ENCODE measurements around the gene WNK2.
A peak's percentile ranks its signal among the peaks of the same experiment; 100 is the strongest.

Gene WNK2

DNA sequence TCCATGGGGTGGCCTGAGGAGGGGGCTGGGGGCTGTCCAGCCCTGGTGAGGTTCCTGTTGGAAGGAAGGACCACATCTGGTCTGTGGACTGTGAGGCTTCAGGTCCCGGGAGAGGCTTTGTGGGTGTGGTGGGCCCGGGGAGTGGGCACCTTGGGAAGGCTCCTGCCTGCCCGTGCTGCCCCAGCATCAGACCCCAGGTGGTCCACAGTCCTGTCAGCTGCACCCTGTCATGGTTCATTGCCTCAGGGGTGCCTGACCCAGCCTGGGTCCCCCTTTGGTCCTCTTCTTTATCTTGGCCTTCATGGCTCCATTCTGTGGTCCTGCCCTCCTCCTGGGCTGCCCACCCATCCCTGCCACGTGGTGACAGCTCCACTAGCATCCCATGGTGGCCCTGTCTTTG is 36.7 kb downstream of the WNK2 start:
- DNase-seq, result no peak

DNA sequence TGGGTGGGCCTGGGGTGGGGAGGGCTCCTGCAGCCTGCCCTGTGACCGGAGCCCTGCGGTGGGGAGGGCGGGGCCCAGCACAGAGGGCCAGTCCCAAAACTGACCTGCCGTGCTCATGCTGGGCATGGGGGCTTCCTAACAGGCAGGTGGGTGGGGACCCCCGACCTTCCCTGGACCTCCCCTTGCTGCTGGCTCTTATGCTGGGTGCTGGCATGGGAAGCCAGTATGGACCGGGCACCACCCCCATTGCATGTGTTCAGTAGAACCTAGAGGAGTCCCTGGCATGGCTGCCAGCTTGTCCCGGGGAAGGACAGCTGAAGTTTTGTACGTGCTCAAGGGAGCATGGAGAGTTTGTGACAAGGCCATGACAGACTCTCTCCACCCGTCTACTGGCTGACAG is 37.1 kb downstream of the WNK2 start:
- DNase-seq, result no peak

DNA sequence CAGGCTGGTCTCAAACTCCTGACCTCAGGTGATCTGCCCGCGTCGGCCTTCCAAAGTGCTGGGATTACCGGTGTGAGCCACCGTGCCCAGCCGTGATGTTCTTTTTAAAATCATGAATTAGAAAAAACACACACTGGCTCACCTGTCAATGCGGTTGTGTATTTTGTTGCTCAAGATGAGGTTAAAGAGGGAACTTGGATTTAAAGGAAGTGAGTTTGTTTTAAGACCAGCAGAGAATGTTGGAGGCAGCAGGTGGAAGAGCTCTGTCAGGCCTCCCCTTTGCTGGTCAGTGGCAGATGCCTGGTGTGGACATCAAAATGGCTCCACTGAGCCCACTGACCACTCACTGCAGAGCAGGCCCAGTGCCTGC is 38.9 kb downstream of the WNK2 start:
- no peak for DNase-seq

DNA sequence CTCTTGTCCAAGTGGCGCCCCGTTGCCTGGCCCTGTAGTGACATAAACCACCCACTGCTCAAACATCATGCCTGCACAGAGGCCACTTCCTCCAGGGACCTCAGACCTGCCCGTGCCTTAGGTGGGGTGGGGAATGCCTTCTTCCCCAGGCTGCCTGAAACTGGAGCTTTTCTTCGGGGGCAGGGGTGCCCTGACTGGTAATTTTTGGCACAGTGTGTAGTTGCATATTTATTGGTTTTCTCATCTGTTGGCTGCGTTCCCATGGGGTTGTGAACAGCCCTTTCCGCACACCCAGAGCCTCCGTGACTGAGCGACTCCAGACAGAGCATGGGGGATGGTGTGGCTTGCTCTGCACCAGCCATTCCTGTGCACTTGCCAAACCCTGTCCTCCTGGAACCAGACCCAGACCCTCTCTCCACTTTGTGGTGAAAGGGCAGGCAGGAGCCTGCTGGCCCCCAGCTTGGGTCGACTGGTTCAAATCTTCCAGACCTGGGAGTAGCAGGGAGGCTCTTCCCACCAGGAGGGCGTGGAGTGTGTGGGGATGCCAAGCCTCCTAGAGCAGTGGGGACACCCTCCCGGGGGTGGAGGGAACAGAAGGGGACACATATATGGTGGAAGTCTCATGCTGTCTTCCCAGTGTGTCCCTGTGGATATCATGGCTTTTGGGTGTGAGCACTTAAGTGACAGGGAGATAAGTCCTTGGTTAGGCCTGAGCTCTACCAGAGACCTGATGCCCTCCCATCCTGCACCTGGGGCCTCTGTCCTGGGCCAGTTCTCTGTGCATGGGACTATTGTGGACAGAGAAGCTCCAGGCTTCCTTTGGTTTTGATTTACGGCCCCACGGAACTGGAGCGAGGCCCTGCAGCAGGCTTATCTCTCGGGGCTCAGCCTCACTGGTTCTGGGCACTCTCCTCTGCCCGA is 39.6 kb downstream of the WNK2 start:
- DNase-seq, result peak; percentile 83

DNA sequence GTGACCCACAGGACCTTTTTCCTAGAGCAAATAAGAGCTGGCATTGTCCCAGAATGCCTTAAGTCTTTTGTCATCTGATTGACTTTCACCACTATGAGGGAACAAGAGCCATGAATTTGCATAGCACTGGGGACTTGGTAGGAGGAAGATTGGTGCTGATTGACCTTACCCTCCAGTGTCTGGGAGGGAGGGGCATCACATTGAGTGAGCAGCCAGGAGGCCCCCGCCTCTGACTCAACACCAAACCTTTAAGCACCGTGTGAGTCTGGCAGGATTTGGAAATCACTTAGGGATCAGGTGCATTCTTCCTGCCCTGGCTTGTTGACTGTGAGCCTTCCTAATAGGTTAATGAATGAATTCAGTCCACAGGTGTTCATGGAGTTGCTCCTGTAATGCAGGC is 40.7 kb downstream of the WNK2 start:
- DNase-seq, result peak; percentile 56

DNA sequence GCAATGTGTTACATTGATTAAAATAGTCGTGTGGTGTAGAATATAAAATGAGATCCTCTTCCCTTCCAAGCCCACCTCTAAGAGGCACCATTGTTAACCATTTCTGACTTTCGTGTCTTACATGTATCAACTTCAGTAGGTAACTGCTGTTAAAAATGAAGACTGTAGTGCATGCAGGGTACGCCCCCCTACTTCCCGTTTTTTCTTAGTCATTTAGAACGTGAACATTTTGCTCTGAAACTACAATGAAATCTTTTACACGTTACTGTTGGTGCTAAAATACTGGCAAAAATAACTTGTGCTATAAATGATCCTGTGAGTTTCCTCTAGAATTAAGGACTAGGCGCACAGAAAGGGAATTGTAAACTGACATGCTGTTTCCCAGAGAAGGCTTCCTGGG is 41.5 kb downstream of the WNK2 start:
- no peak for DNase-seq

DNA sequence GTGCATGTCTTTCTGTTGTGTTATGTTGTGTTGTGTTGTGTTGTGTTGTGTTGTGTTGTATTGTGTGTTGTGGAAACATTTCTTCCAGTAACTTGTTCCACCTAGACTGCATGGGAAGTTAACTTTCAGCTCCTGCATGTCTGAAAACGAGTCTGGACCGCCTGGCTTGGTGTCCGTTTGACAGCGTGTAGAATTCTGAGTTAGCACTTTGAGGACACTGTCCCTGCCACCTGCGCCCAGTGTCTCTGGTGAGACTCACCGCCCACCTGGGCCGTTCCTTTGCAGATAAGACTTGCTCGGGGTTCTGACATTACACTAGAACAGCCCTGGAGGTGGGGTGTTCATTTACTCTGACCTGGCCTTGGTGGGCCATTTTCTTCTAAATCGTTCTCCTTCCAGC is 42.0 kb downstream of the WNK2 start:
- no peak for DNase-seq

DNA sequence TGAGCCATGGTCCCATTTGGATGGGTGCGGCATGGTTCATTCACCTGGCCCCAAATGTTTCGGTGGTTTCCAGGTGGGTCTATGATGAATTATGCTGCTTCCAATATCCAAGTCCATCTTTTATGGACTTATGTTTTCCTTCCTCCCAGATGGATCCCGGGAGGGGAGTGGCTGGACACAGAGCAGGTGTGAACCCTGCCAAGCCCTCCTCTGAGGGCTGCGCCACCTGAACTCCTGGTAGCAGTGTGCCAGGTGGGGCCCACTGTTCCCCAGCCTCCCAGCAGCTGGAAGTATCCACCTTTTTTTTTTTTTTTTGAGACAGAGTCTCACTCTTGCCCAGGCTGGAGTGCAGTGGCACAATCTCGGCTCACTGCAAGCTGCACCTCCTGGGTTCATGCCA is 42.9 kb downstream of the WNK2 start:
- no peak for DNase-seq

DNA sequence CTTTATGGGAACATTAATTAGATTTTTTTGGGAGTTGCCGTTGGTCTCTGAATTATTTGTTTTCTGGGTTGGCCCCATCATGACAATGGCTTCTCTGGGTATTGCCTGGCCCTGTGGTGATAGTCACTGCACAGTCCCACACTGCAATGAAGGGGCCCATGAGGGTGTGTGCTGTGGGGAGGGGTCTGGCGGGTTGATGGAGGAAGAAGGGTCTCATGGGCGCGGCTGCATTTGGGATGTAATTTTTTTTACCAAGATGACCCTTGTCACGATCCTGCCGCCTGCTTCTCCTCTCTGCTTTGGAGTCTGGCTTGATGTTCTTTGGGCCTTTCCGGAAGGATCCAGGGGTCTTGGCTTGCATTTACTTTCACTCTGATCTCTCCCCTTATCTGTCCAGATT is 44.1 kb downstream of the WNK2 start:
- no peak for DNase-seq

DNA sequence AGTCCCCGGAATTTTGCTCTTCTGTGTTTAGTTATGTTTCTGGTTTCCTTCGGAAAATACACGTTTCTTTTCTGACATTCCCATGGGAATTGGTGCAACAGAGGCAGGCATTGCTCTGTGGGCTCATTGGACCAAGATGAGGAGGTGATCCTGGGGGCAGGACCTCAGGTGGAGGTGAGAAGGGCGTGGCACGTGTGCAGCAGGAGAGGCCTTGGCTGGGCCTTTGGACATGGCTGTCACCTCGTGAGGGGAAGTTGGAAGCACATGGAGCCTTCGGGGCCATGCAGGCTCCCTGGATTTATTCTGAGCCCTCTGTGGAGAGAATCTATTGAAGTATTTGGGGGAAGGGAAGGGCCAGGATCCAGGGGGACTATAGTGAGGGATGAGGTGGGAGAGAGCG is 44.5 kb downstream of the WNK2 start:
- DNase-seq, result no peak

DNA sequence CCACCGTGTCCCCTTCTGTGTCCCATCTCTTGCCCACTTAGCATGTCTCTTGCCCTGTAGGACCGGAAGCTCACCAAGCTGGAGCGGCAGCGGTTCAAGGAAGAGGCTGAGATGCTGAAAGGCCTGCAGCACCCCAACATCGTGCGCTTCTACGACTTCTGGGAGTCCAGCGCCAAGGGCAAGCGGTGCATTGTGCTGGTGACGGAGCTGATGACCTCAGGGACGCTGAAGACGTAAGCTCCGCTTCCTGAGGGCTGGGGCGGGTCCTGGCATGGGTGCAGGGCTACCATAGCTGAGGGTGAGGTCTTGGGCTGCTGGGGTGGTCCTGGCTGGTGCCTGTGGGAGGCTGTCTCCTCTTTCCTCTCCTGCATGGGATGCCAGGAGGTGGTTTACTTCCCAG is 45.7 kb downstream of the WNK2 start:
- DNase-seq, result no peak

DNA sequence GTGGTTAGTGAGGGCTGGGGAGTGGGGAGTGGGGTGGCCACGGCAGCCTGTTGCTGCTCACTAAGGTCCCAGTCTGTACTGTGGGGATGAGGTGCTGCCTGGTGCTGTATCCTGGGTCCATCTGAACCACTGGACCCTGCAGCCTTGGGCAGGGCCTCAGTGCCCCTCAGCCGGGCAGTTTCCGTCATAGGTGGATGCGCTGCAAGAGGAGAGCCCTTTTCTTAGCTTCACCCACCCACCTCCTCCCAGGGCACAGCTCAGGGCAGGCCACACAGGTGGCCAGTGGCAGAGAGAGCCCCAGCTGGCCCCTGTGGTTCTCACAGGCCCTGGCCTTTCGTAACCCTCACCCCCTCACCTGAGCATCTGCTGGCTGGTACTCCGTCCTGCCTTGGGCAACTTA is 46.2 kb downstream of the WNK2 start:
- no peak for DNase-seq

DNA sequence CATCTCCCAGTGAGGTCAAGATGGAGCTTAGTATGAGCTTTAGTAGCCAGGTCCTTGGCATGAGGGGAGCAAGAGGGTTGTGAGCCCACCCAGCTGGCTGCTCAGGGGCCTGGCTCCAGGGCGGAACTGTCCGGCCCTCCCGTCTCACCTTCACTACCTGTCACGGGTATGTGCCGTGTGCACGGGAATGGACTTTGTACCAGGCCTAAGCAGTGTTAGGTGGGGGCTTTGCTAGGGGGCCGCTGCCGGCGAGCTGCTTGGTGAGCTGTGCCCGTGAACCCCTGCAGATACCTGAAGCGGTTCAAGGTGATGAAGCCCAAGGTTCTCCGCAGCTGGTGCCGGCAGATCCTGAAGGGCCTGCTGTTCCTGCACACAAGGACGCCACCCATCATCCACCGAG is 46.7 kb downstream of the WNK2 start:
- DNase-seq, result no peak

DNA sequence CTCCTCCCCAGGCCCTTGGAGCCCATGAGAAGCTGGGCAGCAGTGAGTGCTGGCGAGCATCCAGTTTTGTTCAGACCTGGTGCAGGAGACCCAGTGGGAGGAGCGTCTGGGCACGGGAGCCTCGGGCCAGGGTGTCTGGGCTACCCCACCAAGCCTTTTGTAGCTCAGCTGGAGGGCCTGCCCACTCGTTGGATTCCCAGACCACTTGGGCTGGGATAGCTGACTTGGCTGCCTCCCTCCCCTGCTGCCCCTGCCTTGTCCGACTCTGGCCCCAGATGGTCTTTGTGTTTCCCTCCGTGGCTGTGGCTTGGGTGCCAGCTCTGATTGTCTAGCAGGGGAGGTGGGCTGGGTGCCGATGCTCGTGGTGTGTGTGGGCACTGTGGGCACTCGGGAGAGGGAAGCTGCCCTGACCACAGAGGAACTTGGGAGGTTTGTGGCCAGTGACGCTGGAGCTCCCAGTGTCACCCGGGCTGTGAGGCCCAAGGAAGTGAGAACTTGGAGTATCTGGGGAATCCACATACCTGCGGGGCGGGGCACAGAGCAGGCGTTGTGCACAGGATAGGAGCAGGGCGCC is 47.3 kb downstream of the WNK2 start:
- peak; percentile 76 for DNase-seq

DNA sequence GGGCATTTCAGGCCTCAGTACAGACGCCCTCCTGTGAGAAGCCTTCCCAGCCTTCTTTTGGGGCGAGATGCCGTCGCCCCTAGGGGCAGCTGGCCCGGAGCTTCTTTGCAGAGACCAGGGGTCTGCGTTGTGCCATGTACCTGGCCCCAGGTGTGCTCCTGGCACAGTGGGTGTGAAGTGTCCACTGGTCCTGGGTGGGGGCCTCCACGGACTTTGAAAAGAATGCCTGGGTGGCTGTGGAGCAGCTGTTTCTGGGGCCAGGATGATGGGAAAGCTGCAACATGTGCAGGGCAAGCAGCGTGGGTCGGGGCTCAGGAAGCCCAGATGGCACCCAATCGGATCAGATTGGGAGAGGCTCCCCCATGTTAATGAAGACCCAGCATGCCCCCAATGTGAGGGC is 47.8 kb downstream of the WNK2 start:
- DNase-seq, result no peak

DNA sequence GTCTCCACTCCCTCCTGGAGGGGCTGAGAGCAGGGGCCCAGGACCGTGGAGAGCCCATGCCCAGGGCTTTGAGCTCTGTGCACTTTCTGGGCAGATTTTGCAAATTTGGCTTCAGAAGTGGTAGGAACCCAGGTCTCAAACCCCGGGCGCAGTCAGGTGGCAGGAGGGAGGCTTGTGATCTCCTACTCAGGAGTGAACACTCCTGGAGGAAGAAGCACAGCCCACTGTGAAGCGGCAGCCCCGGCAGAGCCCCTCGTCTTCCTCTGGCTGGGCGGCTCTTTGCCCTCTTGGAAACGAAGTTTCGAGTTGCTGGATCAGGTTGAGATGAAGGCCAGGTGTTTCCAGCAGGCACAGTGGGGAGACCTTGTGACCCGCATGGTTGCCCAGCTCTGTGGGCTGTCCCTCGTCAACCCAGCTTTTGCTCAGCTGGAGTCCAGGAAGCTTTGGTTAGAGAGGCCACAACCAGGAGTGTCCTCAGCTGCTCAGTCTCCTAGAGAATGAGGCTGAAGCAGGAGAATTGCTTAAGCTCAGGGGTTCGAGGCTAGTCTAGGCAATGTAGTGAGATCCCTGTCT is 48.5 kb downstream of the WNK2 start:
- DNase-seq, result no peak

DNA sequence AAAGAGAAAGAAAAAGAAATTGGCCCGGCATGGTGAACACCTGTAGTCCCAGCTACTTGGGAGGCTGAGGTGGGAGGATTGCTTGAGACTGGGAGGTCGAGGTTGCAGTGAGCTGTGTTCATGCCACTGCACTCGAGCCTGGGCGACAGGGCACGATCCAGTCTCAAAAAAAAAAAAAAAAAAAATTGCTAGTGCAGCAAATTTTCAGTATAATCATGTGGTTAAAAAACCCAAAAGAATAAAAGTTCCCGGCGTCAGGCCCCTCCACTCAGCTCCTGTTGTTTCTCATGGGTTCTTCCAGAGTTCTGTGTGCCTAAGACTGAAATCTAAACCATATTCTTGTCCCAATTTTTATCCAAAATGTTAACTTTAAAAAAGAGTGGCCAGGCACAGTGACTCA is 49.1 kb downstream of the WNK2 start:
- no peak for DNase-seq

DNA sequence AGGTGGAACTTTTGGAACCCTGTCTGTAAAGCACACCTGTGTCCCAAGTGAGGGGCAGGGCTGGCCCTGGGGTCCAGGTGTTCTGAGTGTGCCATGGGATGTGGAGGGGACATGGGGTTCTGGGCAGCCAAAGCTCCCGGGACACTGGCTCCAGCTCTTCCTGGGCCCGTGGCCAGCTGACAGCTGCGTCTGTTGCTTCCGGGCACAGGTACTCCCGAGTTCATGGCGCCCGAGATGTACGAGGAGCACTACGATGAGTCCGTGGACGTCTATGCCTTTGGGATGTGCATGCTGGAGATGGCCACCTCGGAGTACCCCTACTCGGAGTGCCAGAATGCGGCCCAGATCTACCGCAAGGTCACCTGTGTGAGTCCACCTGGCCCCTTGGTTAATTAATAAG is 50.7 kb downstream of the WNK2 start:
- no peak for DNase-seq

DNA sequence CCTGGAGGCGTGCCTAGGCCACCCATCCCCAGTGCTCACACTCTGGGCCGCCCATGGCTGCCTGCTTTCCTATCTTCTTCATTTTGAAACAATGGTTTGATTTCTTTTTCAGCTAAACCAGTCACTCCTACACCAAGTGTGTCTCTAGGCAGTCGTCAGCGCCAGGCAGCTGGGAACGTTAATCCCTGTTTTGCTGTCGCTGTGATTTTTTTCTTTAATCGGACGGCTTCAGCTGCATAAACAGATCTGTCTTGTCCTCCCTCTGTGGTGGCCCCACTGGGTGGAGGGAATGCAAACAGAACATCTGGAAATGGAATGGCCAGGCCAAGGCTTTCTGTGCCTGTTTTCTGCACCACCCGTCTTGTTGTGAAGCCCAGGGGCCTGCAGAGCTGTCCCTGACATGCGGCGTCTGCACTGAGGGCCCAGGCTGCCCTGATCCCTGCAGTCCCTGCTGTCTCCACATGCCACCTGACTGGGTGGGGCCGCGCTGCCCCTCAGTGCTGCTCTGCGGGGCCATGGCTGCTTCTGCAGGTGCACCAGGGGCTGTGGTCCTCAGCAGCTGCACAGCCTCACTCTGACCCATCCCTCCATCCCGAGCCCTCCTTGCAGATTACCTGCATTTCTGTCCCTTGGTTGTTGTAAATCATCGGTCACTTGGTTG is 51.5 kb downstream of the WNK2 start:
- no peak for DNase-seq

DNA sequence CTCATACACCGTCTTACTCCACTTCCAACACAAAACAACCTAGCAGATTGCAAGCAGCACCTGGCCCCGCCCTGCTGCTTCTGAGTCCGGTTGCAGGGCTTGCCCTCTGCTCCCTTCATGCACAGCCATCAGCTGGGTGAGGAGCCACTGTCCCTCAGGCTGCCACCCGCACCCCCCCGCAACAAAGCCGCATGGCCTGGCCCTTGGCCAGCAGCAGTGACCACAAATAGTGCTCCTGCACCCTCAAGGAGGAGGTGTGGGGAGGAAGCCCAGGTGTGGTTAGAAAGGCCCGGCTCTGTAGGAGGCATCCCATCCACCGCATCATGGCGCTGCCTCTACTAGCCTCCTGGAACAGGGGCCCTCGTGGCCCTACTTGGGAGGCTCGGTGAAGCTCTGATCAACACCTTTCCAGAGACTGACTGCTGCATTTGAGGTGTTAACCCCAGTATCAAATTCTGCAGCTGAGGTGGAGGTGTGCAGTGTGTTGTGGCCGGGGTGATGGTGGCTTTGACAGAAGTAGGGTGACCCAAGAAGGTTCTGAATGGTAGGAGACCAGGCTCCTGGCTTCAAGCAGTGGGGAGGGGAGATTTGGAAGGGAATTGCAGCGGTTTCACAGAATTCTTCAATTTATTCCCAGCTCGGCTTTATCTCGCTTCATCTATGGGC is 52.7 kb downstream of the WNK2 start:
- no peak for DNase-seq

DNA sequence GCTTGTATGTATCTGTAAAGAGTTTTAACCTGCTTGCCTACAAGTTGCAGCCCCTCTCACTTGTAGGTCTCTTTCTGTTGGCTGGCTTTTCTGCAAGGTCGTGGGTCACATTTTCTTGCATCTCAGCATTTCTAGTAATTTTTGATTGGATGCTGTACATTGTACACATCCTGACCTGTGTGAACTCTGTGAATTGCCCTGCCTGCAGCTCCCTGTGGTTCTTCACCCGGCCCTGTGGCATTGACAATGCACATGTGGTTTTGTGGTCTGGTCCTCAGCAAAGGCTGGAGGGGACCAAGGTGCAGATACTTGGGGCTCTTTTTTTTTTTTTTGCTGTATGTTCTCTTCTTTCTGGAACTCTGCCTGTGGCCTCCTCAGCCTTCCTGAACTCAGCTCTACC is 53.6 kb downstream of the WNK2 start:
- DNase-seq, result no peak

DNA sequence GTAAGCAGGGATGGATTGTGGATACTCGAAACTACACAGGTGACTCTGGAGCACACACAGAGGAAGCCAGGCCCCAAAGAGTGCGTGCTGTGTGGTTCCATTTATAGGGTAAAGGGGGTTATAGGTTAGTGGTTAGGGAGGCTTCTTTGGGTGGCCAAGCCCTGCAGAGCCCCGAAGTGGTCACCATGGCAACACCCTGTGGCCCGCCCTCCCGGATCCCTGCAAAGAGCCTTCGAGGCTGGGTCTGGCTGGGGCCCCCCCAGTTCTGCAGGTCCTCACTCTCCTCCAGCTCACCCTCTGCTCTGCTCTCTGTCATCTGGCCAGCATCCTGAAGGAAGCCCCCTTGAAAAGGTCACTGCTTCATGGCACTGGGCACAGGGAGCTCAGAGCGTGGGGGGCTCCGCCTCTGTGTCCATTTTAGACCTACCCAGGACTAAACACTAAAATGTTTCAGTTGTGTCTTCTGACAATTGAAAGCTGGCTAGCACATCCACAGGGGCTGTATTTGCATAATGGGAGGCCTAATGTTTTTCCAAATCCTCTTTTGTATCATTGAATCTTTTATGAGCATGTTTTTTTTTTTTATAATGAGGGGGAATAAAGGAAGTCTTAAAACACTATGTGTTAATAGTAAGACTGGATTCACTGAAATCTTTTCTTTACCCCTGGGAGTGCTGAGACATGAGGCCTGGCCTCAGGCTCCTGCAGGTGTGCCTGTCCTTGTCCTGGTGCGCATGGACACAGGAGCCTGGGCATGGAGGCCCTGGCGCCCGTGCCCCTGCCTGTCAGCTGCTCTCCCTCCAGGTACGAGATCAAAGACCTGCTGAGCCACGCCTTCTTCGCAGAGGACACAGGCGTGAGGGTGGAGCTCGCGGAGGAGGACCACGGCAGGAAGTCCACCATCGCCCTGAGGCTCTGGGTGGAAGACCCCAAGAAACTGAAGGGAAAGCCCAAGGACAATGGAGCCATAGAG is 55.3 kb downstream of the WNK2 start:
- no peak for DNase-seq
